Lung (tissue), 12 donors: ENCODE results near the gene SRCIN1. TPM values are rescaled to one million over a fixed set of nuclear protein-coding genes. Genes with fewer than 3 reads are reported as not detected.

Experiments
- ATAC-seq: fragments of 200-7000 bp; cut with Tn5 transposase; one replicate; pipeline ENCODE4 v1.9.1; 2020; ENCODE audit warnings: moderate number of reproducible peaks; ENCODE audit not compliant: insufficient read depth, low FRiP score
- DNase-seq, 3 donors: peaks; one replicate each; pipeline ENCODE4 v3.0.0-alpha.2; 2013 to 2017
- H3K27ac ChIP-seq, 2 donors: one replicate each; pipeline ENCODE4 v1.5.1; 2013; ENCODE audit warnings: mild to moderate bottlenecking in 2 of 2, moderate library complexity in 2 of 2, control low read depth in 1 of 2, inconsistent platforms in 1 of 2, low read depth in 1 of 2, low read length in 1 of 2
- H3K27me3 ChIP-seq, 3 donors: one replicate each; pipeline ENCODE4 v1.5.1; 2013; ENCODE audit warnings: low read length in 2 of 3; ENCODE audit not compliant: control insufficient read depth in 3 of 3, insufficient read depth in 3 of 3
- H3K36me3 ChIP-seq, 4 donors: one replicate each; pipeline ENCODE4 v1.5.1; 2013; ENCODE audit warnings: low read length in 4 of 4, mild to moderate bottlenecking in 1 of 4, moderate library complexity in 1 of 4; ENCODE audit not compliant: control insufficient read depth in 4 of 4, insufficient read depth in 4 of 4
- H3K4me1 ChIP-seq, 5 donors: one replicate each; pipeline ENCODE4 v1.5.1; 2013; ENCODE audit warnings: low read length in 5 of 5, mild to moderate bottlenecking in 2 of 5, moderate library complexity in 1 of 5; ENCODE audit not compliant: control insufficient read depth in 5 of 5, insufficient read depth in 5 of 5
- H3K4me3 ChIP-seq: one replicate; pipeline ENCODE4 v1.5.1; 2013; ENCODE audit warnings: mild to moderate bottlenecking, control low read depth, moderate library complexity
- H3K9ac ChIP-seq, 2 donors: one replicate each; pipeline ENCODE4 v1.5.1; 2013; ENCODE audit warnings: low read length in 2 of 2, control low read depth in 1 of 2; ENCODE audit not compliant: insufficient read depth in 1 of 2
- H3K9me3 ChIP-seq, 4 donors: one replicate each; pipeline ENCODE4 v1.5.1; 2013; ENCODE audit warnings: low read length in 3 of 4, mild to moderate bottlenecking in 1 of 4, moderate library complexity in 1 of 4; ENCODE audit not compliant: control insufficient read depth in 4 of 4, insufficient read depth in 3 of 4
- CTCF ChIP-seq: IDR thresholded peaks from 2 replicates; pipeline ENCODE4 v1.5.1; 2012; ENCODE audit warnings: mild to moderate bottlenecking; ENCODE audit errors: control extremely low read depth, extremely low read depth
- WGBS, 2 donors: extraction: QIAGEN DNeasy Blood & Tissue Kit; methylation state at CpG; one replicate each; pipeline ENCODE4 v1.1.7; 2013; 5-methylcytosine and 5-hydroxymethylcytosine counted together
- polyA plus RNA-seq, 2 donors: library from polyadenylated mRNA; stranded (reverse); fragments of 200-250 nt; gene quantifications; one replicate each; pipeline ENCODE4 v1.2.1, GENCODE V29; 2013
- total RNA-seq, 2 donors: library from RNA; depleted of rRNA in 1 of 2; stranded (reverse); fragments of >200 nt in 1 of 2; gene quantifications; one replicate each; pipeline ENCODE4 v1.2.1, GENCODE V29; 2014 to 2021
- donor health status: control.
- donor health status: control.
- donor health status: Bipolar disorder and iron deficiency.
- donor health status: healthy.
- donor health status: DM: yes; HTN: yes; CAD: no.

Gene SRCIN1
- total and polyA plus RNA-seq, 4 donors = 1.5 to 15.0 (median 2.5) TPM

- H3K36me3 ChIP-seq = no peaks in the 10 kb centered on the region
- no peak for DNase-seq
Measured at GRCh38 chr17:38540514-38541045, 65.2 kb downstream of the SRCIN1 start.

GRCh38 chr17:38539386-38539785 is 66.4 kb downstream of the SRCIN1 start:
- Histone ChIP-seq H3K36me3 (no peaks in the 10 kb centered on the region), H3K4me1 (no peaks in the 10 kb centered on the region), H3K4me3 (no peak overlapping the region), H3K9me3 (no peaks in the 10 kb centered on the region), H3K9ac (no peak overlapping the region), H3K27me3 (peaks cover 0 to 7% (median 0%) of the 10 kb centered on the region in 3 donors), H3K27ac (no peak overlapping the region)
- no peak for TF ChIP-seq CTCF
- DNase-seq (no peak), ATAC-seq (no peak)
- WGBS, 2 donors = 80 to 88% methylated on average over 8 of the region's 8 CpGs

More at GRCh38 chr17:38540514-38541045, 65.2 kb downstream of the SRCIN1 start:
- Histone ChIP-seq H3K9me3 (peaks cover 0 to 2% (median 0%) of the 10 kb centered on the region in 4 donors), H3K27me3 (peaks cover 0 to 7% (median 0%) of the 10 kb centered on the region in 3 donors), H3K4me1 (no peaks in the 10 kb centered on the region), H3K4me3 (no peak overlapping the region), H3K9ac (no peak overlapping the region), H3K27ac (no peak overlapping the region)
- 80 to 87% methylated on average over 11 of the region's 11 CpGs for WGBS, 2 donors
- TF ChIP-seq CTCF = no peak
- no peak for ATAC-seq

GRCh38 chr17:38538906-38539305 is 66.8 kb downstream of the SRCIN1 start:
- H3K9ac ChIP-seq = no peak overlapping the region
- H3K27ac ChIP-seq = no peak overlapping the region
- no peaks in the 10 kb centered on the region for H3K4me1 ChIP-seq
- H3K27me3 ChIP-seq = peaks cover 0 to 7% (median 0%) of the 10 kb centered on the region in 3 donors
- H3K36me3 ChIP-seq = no peaks in the 10 kb centered on the region
- DNase-seq = no peak
- no peak for TF ChIP-seq CTCF
- WGBS, 2 donors = 87 to 94% methylated on average over 9 of the region's 9 CpGs
- ATAC-seq = no peak
- no peak overlapping the region for H3K4me3 ChIP-seq
- H3K9me3 ChIP-seq = no peaks in the 10 kb centered on the region

- TF ChIP-seq CTCF = no peak
- WGBS, 2 donors = 84 to 87% methylated on average over 4 of the region's 4 CpGs
- DNase-seq (no peak), ATAC-seq (no peak)
- Histone ChIP-seq H3K27ac (no peak overlapping the region), H3K36me3 (no peaks in the 10 kb centered on the region), H3K9ac (no peak overlapping the region), H3K27me3 (peaks cover 0 to 16% (median 0%) of the 10 kb centered on the region in 3 donors), H3K4me1 (no peaks in the 10 kb centered on the region), H3K4me3 (no peak overlapping the region), H3K9me3 (no peaks in the 10 kb centered on the region)
Measured at GRCh38 chr17:38536661-38537060, 69.1 kb downstream of the SRCIN1 start.
